NCI-H82 (cell line): ENCODE measurements around the gene CRACR2A.
A peak's percentile ranks its signal among the peaks of the same experiment; 100 is the strongest.

Experiments
- DNase-seq: peaks from one replicate; lab custom pipeline; 2025; lab: John Stamatoyannopoulos, UW

Gene CRACR2A

DNA sequence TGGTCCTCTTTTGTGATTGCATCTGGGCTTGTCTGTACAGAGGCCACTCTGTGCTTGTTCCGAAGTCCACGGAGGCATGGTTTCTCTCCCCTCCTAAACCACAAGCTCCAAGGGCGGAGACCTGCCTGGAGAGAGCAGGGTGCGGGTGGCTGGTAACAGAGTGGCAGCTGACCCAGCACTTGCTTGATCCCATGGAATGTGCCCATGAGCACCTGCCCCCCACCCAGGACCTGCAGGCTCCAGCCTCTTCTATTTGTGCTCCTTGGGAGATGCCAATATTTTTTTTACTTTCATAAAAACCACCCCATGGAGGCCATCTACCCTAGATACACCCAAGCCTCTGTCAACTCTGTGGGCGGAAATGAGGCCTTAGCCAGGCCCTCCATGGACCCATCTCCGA, 157.2 kb downstream of the CRACR2A start:
- no peak for DNase-seq

DNA sequence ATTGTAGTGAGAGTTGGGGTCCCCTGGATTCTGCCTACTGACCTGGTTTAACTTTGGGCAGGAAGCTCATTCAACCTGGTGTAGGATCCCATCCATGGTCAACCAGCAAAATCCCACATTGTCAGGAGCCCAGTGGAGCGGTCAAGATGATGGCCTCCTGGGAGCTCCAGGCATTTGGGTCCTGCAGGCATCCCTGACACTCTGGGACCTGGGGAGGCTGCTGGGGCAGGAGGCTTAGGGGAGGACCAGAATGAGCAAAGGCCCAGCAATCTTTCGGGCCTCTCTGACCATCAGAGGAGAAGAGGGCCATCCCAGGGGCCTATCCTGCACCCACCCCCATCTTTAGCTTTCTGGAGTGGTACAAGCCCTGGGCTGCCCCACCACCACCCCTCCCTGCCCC, 157.9 kb downstream of the CRACR2A start:
- DNase-seq = no peak

DNA sequence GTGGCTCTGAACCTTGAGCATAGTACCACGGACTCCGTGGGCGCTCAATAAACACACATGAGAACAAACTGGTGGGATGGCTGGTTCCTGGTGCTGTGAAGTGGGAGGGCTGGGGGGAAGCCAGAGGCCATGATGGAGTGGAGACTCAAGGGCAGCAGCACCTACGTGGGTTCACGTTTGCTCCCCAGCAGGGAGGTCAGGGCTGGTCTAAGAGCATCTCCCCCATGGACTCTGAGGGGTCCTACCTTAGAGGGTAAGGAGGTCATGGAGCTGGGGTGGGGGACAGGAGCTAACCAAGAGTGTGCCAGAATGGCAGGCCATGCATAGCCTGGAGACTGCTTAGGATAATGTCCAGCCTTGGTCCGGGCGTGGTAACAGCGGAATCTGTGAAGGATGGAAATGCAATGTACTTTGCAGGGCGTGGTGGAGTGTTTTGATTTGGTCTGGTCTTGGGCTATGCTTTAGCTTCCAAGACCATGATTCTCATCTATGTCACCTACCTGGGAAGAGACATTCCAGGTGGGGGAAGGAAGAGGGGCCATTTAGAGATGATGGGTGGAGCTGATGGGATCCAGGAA, 158.9 kb downstream of the CRACR2A start:
- no peak for DNase-seq

DNA sequence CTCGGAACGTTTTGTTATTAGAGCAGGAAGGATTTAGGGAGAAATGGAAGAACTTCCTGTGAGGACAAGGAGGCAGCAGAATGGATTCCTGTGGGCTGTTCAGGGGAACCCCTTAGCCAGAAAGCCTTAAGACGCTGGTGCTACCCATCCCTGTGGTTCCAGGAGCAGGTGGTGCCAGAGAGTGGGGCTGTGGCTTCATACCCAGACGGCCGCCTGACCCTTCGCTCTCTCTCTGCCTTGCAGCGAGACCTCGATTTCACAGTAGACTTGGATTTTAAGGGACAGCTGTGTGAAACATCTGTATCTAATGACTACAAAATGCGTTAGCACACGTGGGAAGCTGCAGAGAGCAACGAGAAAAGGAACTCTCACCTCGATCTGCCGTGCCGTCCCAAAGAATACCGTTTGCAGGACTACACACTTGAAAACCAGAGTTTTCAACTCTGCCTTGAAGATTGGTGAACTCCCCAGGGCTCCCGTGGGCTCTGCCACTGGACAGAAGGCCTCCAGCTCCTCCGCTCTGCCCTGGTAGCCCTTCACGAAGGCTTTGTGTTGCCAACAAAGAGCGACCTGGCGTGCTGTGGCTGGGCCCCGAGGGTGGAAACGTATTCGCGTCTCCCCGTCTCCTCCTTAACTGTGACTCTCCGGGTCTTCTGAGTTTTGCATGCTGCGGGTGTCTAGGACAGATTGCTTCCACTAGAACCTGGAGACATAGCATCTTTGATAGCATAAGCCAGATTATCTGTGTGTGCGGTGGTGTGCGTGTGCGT, 159.9 kb downstream of the CRACR2A start:
- no peak for DNase-seq

DNA sequence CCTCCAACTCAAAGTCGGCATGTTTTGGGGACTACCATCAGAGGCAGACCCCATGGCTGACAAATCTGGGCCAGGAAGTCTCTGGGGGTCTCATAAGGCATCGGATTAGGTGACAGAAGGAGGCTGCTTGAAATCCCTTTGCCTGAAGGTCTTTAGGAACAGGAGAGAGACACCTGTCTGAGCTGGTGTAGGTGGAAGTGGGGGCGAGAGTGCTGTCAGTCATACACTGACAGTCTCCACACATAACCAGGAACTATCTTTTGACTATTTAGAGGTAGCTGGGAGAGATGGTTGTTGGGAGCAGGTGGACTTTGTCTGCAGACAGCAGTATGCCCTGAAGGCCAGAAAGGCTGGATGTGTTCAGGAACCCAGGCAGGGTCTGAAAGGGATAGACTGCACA, 163.2 kb downstream of the CRACR2A start:
- no peak for DNase-seq

DNA sequence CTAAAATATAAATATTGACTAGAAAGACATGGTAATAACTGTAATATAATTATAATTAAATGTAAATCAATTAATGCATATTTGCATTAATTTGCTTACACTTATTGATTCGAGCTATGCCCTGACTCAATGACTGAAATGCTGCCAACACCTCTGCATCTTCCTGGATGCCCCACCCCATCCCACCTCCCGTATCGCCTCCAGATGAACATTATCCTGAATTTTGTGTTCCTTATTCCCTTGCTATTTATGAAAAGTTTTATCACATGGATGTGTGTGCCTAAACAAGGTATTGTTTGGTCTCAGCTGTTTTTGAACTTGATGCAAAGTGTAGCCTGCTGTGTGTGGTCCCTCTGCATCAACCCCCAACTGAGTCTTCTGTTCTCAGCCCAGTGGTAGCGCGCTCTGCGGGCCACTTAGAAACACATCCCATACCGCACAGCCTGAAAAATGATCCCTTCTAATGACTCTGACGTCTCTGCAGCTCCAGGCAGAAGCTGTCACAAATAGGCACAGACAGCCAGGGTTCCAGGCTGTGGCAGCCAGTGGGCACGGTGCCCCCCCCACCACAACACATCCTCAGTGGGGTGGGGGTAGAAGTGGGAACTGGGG, 165.4 kb downstream of the CRACR2A start:
- DNase-seq = no peak

DNA sequence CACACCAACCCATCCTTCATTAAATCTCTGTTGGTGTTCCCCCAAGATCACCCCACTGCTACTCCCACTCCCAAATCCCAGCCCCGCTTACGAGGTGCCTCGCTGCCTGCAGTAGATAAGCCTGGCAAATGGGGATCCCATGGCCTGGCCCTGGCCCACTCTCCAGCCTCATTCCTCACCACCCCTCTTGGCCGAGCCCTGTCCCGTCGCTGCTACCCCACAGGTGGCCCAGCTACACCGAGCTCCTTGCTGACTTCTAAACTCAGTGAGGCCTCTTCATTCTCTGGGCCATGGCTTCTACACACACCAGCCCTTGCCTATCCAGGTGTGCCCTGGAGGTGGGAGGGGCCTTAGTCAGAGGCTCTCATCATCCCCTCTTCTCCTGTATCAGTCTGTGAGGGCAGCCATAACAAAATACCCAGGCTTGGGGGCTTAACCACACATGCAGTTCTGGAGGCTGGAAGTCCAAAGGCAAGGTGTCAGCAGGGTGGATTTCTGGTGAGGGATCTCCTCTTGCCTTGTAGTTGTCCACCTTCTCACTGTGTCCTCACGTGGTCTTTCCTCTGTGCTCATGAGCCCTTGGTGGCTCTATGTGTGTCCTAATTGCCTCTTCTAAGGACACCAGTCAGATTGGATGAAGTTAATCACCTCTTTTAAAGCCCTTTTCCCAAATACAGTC, 169.1 kb downstream of the CRACR2A start:
- no peak for DNase-seq

DNA sequence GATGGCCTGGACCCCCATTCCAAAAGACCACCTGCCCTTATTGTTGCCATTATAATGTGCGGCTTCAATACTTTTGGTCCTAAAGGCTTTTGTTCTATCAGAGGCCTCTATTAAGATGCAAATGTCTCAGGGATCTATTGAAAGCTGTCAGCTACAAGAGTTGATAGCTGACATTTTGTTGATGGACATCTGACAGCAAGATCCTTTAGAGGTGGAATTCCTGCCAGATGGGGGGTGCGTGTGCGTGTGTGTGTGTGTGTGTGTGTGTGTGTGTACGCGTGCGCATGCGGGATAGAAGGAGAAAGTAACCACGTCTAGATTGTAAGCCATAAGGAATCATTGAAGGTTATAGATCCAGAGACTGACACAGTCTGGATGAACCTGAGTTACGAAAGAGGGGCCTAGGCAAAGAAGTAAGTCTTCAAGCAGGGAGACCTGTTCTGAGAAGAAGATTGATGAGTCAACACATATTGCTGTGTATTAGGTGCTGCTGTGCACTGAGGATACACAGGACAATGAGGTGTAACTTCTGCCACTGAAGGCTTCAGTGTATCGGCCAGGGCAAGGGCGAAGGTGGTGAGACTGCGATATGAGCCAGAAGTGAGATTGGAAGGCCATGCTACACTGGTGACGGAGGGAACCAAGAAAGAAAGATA, 172.7 kb downstream of the CRACR2A start:
- no peak for DNase-seq

DNA sequence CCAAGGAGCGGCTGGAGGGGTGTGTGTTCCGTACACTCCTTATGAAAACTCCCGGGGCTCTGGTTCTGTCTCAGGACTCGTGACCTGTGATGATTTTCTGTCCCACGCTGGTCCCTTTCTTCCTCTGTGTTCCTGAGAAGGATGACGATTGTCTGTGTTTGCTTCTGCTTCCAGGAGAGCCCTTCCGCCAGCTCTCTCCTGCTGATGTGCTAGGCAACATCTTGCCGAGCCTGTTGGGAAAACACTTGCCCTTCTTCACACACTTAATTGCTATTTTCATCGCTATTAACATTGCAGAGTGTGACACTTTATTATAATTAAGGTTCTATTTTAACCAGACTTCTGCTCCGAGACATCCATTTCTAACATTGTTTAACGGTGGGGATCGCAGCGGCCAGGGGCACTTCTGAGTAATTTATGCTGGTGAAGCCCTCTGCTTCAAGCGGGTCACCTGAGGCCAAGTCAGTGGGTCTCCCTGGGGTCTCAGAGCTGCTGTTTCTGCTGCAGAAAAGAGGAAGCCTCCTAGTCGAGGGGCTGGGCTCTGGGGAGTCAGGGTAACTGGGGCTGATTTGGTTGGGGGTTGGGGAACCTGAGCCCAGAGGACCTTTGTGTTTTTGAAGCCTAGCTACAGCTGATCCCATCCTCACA, 173.3 kb downstream of the CRACR2A start:
- DNase-seq = no peak

DNA sequence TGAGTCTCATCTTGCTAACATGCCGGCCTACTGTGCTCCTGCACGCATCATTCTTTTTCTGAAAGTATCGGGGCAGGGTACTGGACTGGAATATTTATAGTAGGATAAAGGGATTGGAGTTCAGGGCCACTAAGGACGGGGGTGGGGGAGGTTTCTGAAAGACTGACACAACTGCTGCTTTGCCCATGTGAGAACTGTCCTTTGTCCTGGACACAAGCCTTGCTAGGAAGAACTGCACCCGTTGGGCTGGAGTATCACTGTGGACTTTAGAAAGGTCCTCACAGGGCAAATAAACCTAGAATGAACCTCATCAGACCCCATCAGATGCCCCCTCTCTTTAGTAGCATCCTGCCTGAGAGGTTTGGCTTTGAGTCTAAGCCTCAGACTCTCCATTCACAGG, 174.4 kb downstream of the CRACR2A start:
- peak; percentile 22 for DNase-seq

DNA sequence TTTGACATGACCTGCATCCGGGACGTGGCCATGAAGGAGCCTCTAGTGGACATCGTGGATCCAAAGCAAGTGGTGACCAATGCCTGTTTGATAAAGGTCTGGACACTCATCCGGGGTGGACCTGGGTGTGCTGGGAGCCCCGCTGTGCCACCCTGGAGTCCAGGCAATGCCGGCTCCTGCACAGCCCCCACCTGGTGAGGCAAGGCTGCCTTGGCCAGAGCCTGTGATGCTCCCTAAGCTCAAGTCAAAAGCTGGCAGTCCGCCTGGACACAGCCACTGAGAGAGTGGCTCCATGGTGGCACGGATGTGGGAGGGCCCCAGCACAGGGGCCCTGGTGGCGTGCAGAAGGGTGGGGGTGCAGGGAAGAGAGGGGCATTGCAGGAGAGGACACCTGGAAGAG, 176.0 kb downstream of the CRACR2A start:
- no peak for DNase-seq

DNA sequence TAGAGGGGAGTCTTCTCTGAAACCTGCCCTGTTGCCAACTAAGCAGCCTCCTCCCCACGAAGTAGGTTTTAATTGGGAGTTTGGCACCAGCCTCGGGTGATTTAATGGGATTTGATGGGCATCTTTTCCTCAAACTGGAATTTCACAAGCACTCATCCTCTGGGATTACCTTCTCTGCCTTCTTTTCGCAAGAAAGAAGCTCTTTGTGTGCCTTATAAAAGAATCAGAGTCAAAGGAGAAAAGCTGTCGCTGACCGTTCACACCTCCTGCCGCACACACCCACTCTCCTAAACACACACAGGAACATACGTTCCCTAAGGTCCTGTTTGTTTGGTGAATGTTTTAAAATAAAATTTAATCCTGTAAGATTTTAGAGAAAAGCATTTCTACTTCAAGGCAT, 177.9 kb downstream of the CRACR2A start:
- DNase-seq = peak; percentile 44

DNA sequence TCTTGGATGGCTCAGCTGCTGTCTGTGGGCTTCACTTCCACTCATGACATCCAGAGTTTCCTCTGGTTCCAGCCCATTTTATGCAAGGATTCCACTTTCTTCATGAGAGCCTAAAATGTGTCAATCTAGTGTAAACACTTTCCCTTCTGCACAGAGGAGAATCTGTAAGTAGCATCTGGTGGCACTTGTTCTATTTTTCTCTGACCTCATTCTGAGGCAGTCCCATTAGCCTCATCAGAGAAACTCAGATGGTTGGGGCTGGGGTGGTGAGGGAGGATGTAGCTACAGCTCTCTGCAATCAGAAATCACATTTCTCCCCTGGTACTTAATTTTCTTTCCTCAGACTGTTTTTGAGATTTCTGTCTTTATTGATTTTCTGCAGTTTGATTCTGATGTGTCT, 180.3 kb downstream of the CRACR2A start:
- no peak for DNase-seq

DNA sequence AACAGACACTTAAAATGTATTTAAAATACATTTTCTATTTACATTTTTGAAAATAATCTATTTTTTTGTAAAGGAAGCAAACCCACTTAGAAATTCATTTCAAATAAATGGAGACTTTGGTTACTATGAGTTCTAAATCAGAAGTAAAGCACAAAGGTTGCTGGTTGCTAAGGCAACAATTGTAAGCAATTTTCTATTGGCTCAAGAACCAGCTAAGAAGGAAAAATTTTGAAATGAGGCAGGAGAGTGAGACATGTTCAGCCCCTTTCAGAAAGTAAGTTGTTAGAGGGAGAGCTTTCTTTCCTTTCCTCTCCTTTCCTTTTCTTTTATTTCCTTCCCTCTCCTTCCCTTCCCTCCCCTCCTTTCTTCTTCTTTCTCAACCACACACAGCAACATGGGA, 181.2 kb downstream of the CRACR2A start:
- no peak for DNase-seq

DNA sequence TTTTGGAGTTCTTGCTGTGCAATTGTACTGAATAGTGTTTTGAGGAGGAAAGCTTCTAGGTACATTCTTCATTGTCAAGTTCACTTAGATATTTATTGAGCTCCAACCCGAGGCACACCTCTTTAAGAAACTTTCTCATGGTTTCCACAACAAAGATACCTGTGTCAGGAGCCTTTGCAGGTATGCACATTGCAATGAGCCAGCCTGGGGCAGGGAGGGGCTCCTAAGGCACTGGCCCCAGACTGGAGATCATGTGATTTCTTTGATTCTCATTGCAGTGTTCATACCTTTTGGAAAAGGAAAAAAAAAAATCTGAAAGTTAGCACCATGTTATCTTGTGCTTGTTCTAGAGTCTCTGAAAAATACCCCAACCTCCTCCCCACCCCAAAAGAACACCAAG, 181.6 kb downstream of the CRACR2A start:
- DNase-seq = no peak

DNA sequence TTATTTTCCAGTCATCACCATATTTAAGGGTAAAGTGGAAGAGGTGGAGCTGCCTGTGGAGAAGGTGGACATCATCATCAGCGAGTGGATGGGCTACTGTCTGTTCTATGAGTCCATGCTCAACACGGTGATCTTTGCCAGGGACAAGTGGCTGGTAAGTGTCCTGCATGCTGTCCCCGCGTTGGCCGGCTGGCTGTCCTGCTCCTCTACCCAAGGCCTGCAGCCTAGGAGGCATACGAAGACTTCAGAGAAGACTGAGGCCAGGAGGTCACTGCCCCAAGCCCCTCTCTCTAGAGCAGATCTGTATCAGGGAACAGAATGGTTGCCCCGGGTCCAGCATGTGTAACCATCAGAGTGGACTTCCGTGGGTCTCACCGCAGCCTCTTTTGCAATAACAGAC, 184.2 kb downstream of the CRACR2A start:
- DNase-seq = no peak

DNA sequence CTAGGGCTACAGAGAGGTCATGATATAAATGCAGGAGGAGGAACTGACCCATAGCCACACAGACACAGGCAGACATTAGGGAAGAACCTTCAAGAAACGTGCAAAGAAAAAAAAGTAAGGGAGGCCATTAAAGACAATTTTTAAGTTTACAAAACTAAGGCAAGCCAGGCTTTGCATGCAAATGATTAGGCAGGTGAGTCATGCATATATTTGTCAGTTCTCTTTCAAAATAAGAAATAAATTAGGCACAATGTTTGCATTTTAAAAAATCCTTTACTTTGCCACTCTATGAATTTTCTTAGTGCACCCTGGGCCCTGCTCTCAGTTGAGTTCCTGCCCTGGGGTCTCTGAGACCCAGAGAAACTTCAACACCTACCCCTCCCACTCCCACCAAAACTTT, 186.9 kb downstream of the CRACR2A start:
- no peak for DNase-seq
